ENCODE measurements around the gene VCX3B. TPM values are rescaled to one million over a fixed set of nuclear protein-coding genes. Genes with fewer than 3 reads are reported as not detected.
"Not testable (repeated sequence)": the region's sequence is repeated elsewhere in the genome, so short reads cannot be mapped to it uniquely, and the experiment has no call there.

Gene VCX3B
- total RNA-seq, 1 donor from 2014 or later: not detected

- Mint-ChIP-seq H3K9me3 (no peaks in the 10 kb centered on the region), H3K27me3 (peaks cover 7% of the 10 kb centered on the region), H3K4me3 (no peak overlapping the region), H3K27ac (no peak overlapping the region), H3K36me3 (no peaks in the 10 kb centered on the region), H3K4me1 (ENCODE audit: unreplicated experiment) (no peaks in the 10 kb centered on the region)
- no peak for TF ChIP-seq CTCF (conservative IDR thresholded peaks at IDR 0.05)
- no peak for DNase-seq (ENCODE audit: extremely low spot score, unreplicated experiment)
Measured at GRCh38 chrX:8484360-8484949, 19.8 kb downstream of the VCX3B start.

- H3K27me3 Mint-ChIP-seq; H3K9me3 Mint-ChIP-seq; DNase-seq (ENCODE audit: extremely low spot score, unreplicated experiment); H3K4me1 Mint-ChIP-seq (ENCODE audit: unreplicated experiment); H3K4me3 Mint-ChIP-seq; H3K36me3 Mint-ChIP-seq; H3K27ac Mint-ChIP-seq: not testable (repeated sequence)
Measured at GRCh38 chrX:8495036-8495435, 30.4 kb downstream of the VCX3B start.

- no peaks in the 10 kb centered on the region for H3K27me3 Mint-ChIP-seq
- no peaks in the 10 kb centered on the region for H3K36me3 Mint-ChIP-seq
- H3K27ac Mint-ChIP-seq: no peak overlapping the region
- no peak for TF ChIP-seq CTCF (conservative IDR thresholded peaks at IDR 0.05)
- H3K4me1 Mint-ChIP-seq (ENCODE audit: unreplicated experiment): no peaks in the 10 kb centered on the region
- H3K4me3 Mint-ChIP-seq: no peak overlapping the region
- H3K9me3 Mint-ChIP-seq: no peaks in the 10 kb centered on the region
- no peak for DNase-seq (ENCODE audit: extremely low spot score, unreplicated experiment)
Measured at GRCh38 chrX:8500203-8500602, 35.6 kb downstream of the VCX3B start.

GRCh38 chrX:8502101-8502500 lies 37.5 kb downstream of the VCX3B start:
- not testable (repeated sequence) for H3K4me3 Mint-ChIP-seq; DNase-seq (ENCODE audit: extremely low spot score, unreplicated experiment); H3K27ac Mint-ChIP-seq; H3K9me3 Mint-ChIP-seq; H3K27me3 Mint-ChIP-seq; H3K36me3 Mint-ChIP-seq; H3K4me1 Mint-ChIP-seq (ENCODE audit: unreplicated experiment)

- Mint-ChIP-seq H3K36me3 (no peaks in the 10 kb centered on the region), H3K4me3 (no peak overlapping the region), H3K27ac (no peak overlapping the region), H3K4me1 (ENCODE audit: unreplicated experiment) (no peaks in the 10 kb centered on the region), H3K9me3 (no peaks in the 10 kb centered on the region), H3K27me3 (no peaks in the 10 kb centered on the region)
- no peak for DNase-seq (ENCODE audit: extremely low spot score, unreplicated experiment)
- TF ChIP-seq CTCF (conservative IDR thresholded peaks at IDR 0.05): no peak
Measured at GRCh38 chrX:8504451-8504850, 39.8 kb downstream of the VCX3B start.

Measured in type B pancreatic cell (in vitro differentiated cells).